Liver (tissue), 3 donors: Measurements from ENCODE around the gene GPATCH2.

ENCODE experiments used
- ATF3 ChIP-seq: IDR thresholded peaks from 2 replicates; pipeline ENCODE4 v1.6.1; 2016; ENCODE audit warnings: antibody characterized with exemption
- CTCF ChIP-seq: fragments of 150-350 bp; IDR thresholded peaks from 2 replicates; pipeline ENCODE4 v1.5.1; 2017; ENCODE audit warnings: improper control_type of control experiment, low read depth, low read length; ENCODE audit not compliant: missing input control
- FOXA1 ChIP-seq: IDR thresholded peaks from 2 replicates; pipeline ENCODE4 v1.6.1; 2016; ENCODE audit warnings: antibody characterized with exemption
- JUND ChIP-seq, 2 donors: IDR thresholded peaks; 2 replicates each; pipeline ENCODE4 v1.6.1; 2016; ENCODE audit warnings: antibody characterized with exemption in 2 of 2
- MAX ChIP-seq: IDR thresholded peaks from 2 replicates; pipeline ENCODE4 v1.6.1; 2016; ENCODE audit warnings: antibody characterized with exemption
- RAD21 ChIP-seq, 2 donors: IDR thresholded peaks; 2 replicates each; pipeline ENCODE4 v1.6.1; 2016; ENCODE audit warnings: antibody characterized with exemption in 2 of 2, mild to moderate bottlenecking in 2 of 2
- REST ChIP-seq: IDR thresholded peaks from 2 replicates; pipeline ENCODE4 v1.6.1; 2016; ENCODE audit warnings: antibody characterized with exemption, mild to moderate bottlenecking
- SP1 ChIP-seq: IDR thresholded peaks from 2 replicates; pipeline ENCODE4 v1.6.1; 2018; ENCODE audit warnings: antibody characterized with exemption, mild to moderate bottlenecking
- TAF1 ChIP-seq: conservative IDR thresholded peaks from 2 replicates; pipeline ENCODE4 v1.6.1; 2016; ENCODE audit warnings: antibody characterized with exemption, mild to moderate bottlenecking
- YY1 ChIP-seq: IDR thresholded peaks from 2 replicates; pipeline ENCODE4 v1.6.1; 2016; ENCODE audit warnings: antibody characterized with exemption, mild to moderate bottlenecking
- ZBTB33 ChIP-seq: IDR thresholded peaks from 2 replicates; pipeline ENCODE4 v1.6.1; 2016; ENCODE audit warnings: antibody characterized with exemption
- donor health status: healthy.
- donor health status: healthy.

GRCh38 chr1:217622042-217622441, 8.8 kb downstream of the GPATCH2 start:
- TF ChIP-seq CTCF, result no peak
- TF ChIP-seq TAF1, result no peak
- no peak for TF ChIP-seq RAD21 (IDR thresholded peaks at IDR 0.05)
- TF ChIP-seq YY1, result no peak
- TF ChIP-seq SP1, result no peak
- no peak for TF ChIP-seq ATF3
- TF ChIP-seq ZBTB33, result no peak
- no peak for TF ChIP-seq JUND (IDR thresholded peaks at IDR 0.05)
- no peak for TF ChIP-seq FOXA1
- TF ChIP-seq REST, result no peak
- TF ChIP-seq MAX, result no peak
